HL-60 (cell line): ENCODE results near the gene KLHL40.
A peak's percentile ranks its signal among the peaks of the same experiment; 100 is the strongest.

Experiments used
- DNase-seq, 2 experiments: peaks; one replicate each; pipeline ENCODE4 v3.0.0-alpha.2; 2010 to 2020; ENCODE audit warnings: low read depth in 1 of 2, low spot score in 1 of 2
- H3K27ac ChIP-seq: fragments of 250-450 bp; sonication (Bioruptor Pico); replicated peaks from 2 replicates; pipeline ENCODE4 v1.5.1; 2020; ENCODE audit warnings: mild to moderate bottlenecking, moderate library complexity
- H3K27me3 ChIP-seq: fragments of 250-450 bp; sonication (Bioruptor Pico); 2 replicates; pipeline ENCODE4 v1.5.1; 2021; ENCODE audit warnings: mild to moderate bottlenecking, moderate library complexity; ENCODE audit not compliant: insufficient read depth, poor library complexity, severe bottlenecking
- H3K4me3 ChIP-seq: replicated peaks from 2 replicates; pipeline ENCODE4 v1.5.1; 2011; ENCODE audit warnings: mild to moderate bottlenecking, control low read depth, low read length; ENCODE audit not compliant: insufficient read depth
- CTCF ChIP-seq: IDR thresholded peaks from one replicate; pipeline ENCODE4 v1.5.1; 2011; ENCODE audit warnings: low read length, control low read depth, inconsistent platforms; ENCODE audit not compliant: insufficient read depth
- GABPA ChIP-seq: IDR thresholded peaks from 2 replicates; pipeline ENCODE4 v1.6.1; 2012; ENCODE audit warnings: low read depth
- POLR2AphosphoS5 ChIP-seq: IDR thresholded peaks from 2 replicates; pipeline ENCODE4 v1.6.1; 2012; ENCODE audit warnings: low read depth
- SPI1 ChIP-seq: IDR thresholded peaks from 2 replicates; pipeline ENCODE4 v1.6.1; 2012; ENCODE audit warnings: low read depth, mild to moderate bottlenecking, borderline replicate concordance
- TF ChIP-seq, protein P1 (sequence below): IDR thresholded peaks from 2 replicates; pipeline ENCODE4 v1.6.1; 2012; ENCODE audit warnings: low read depth; ENCODE audit not compliant: insufficient replicate concordance

Gene KLHL40

GRCh38 chr3:42653303-42653559 lies 32.1 kb upstream of the KLHL40 start:
- no peak for TF ChIP-seq POLR2AphosphoS5
- TF ChIP-seq GABPA, result no peak
- TF ChIP-seq CTCF, result no peak
- TF ChIP-seq SPI1, result no peak
- TF ChIP-seq, protein P1, sequence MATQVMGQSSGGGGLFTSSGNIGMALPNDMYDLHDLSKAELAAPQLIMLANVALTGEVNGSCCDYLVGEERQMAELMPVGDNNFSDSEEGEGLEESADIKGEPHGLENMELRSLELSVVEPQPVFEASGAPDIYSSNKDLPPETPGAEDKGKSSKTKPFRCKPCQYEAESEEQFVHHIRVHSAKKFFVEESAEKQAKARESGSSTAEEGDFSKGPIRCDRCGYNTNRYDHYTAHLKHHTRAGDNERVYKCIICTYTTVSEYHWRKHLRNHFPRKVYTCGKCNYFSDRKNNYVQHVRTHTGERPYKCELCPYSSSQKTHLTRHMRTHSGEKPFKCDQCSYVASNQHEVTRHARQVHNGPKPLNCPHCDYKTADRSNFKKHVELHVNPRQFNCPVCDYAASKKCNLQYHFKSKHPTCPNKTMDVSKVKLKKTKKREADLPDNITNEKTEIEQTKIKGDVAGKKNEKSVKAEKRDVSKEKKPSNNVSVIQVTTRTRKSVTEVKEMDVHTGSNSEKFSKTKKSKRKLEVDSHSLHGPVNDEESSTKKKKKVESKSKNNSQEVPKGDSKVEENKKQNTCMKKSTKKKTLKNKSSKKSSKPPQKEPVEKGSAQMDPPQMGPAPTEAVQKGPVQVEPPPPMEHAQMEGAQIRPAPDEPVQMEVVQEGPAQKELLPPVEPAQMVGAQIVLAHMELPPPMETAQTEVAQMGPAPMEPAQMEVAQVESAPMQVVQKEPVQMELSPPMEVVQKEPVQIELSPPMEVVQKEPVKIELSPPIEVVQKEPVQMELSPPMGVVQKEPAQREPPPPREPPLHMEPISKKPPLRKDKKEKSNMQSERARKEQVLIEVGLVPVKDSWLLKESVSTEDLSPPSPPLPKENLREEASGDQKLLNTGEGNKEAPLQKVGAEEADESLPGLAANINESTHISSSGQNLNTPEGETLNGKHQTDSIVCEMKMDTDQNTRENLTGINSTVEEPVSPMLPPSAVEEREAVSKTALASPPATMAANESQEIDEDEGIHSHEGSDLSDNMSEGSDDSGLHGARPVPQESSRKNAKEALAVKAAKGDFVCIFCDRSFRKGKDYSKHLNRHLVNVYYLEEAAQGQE, result no peak
- Histone ChIP-seq H3K27ac (peak overlapping the region; percentile 69), H3K27me3 (no peaks in the 10 kb centered on the region), H3K4me3 (peak overlapping the region; percentile 71)
- DNase-seq, result no peak

GRCh38 chr3:42653560-42654330 lies 31.6 kb upstream of the KLHL40 start, which contains the start of gene ZBTB47:
ZBTB47 (plus strand) TSS chr3:42653697; CDS start chr3:42658356, 4,659 bp downstream.
- peak within 1 kb of the TSS; percentile 69 for H3K27ac ChIP-seq
- TF ChIP-seq GABPA, result 0 out of 2 replicates have a peak, but pooled peaks have one; percentile 31
- no peak for TF ChIP-seq SPI1
- peak within 1 kb of the TSS; percentile 71 for H3K4me3 ChIP-seq
- no peaks in the 10 kb centered on the region for H3K27me3 ChIP-seq
- peak; percentile 37 to 64 for DNase-seq

DNA sequence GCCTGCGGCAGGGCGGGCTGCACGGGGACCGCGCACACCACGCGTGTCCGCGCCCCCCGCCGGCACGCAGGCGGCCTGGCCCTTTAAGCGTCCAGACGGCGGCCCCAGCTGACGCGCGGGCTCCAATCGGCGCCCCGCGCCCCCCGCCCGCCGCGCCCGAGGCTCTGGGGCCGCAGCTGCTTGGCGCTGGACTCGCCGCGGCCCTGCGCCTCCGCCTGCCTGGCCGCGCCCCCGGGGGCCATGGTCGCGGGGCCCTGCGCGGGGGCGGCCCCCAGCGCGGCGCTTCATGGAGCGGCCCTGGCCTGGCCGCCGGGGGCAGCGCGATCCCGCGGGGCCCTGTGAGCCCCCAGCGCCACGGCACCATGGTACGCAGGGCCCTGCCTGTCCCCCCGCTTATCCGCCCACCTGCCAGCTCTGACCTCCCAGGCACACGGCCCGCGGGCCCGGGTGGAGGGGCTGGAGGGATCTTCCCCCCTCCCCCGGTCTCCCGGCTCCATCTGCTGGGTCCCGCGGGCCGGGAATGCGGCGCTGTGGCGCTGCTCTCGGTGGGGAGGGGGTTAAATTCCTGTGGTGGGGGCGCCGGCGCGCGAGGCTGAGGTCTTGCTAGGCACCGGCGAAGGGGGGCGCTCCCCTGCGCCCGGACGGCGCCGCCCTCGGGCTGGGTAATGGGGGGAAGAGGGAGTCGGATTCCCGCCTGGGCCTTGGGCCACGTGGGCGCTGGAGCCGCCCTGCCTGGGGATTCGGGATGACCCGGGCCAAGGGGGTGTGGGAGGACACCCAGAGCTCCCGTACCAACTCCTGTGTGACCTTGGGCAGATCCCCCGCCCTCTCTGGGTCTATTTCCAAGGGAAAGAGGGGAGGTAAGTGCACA lies 30.8 kb upstream of the KLHL40 start:
- H3K4me3 ChIP-seq, result peak overlapping the region; percentile 71
- DNase-seq, result no peak
- TF ChIP-seq POLR2AphosphoS5 (no peak), SPI1 (no peak), GABPA (no peak), CTCF (no peak)
- TF ChIP-seq, protein P1, result no peak
- no peaks in the 10 kb centered on the region for H3K27me3 ChIP-seq
- peak overlapping the region; percentile 39 for H3K27ac ChIP-seq

GRCh38 chr3:42655331-42655888 lies 29.9 kb upstream of the KLHL40 start:
- Histone ChIP-seq H3K27me3 (no peaks in the 10 kb centered on the region), H3K4me3 (no peak overlapping the region), H3K27ac (no peak overlapping the region)
- no peak for DNase-seq
- TF ChIP-seq CTCF (no peak), POLR2AphosphoS5 (no peak), GABPA (no peak), SPI1 (no peak)
- TF ChIP-seq, protein P1, result no peak
